Lower lobe of right lung (tissue), 2 donors: ENCODE data around the gene GPR68. TPM values are rescaled to one million over a fixed set of nuclear protein-coding genes. Genes with fewer than 3 reads are reported as not detected.
"Not testable (repeated sequence)": the region's sequence is repeated elsewhere in the genome, so short reads cannot be mapped to it uniquely, and the experiment has no call there.

ENCODE experiments used
- ATAC-seq, 2 donors: fragments of 200-7000 bp; cut with Tn5 transposase; one replicate each; pipeline ENCODE4 v1.9.1; 2020 to 2022; ENCODE audit warnings: mild to moderate bottlenecking in 2 of 2, moderate library complexity in 2 of 2
- DNase-seq: peaks from one replicate; pipeline ENCODE4 v3.0.0-alpha.2; 2020
- H3K27ac ChIP-seq: fragments of 200-600 bp; one replicate; pipeline ENCODE4 v1.8.0; 2022
- H3K27me3 ChIP-seq: fragments of 200-600 bp; one replicate; pipeline ENCODE4 v1.8.0; 2022; ENCODE audit warnings: low read depth
- H3K36me3 ChIP-seq: fragments of 200-600 bp; one replicate; pipeline ENCODE4 v1.8.0; 2022; ENCODE audit warnings: mild to moderate bottlenecking
- H3K4me1 ChIP-seq: fragments of 200-600 bp; one replicate; pipeline ENCODE4 v1.8.0; 2022
- H3K4me3 ChIP-seq: fragments of 200-600 bp; one replicate; pipeline ENCODE4 v1.8.0; 2022; ENCODE audit warnings: mild to moderate bottlenecking
- H3K9me3 ChIP-seq: fragments of 200-600 bp; one replicate; pipeline ENCODE4 v1.8.0; 2022
- intact Hi-C: fragments of 100-400 bp; cut with DNase I; formaldehyde crosslinking; loops from one replicate; pipeline ENCODE4 v1.11.0; 2022
- total RNA-seq: library from RNA; stranded (reverse); fragmentation: NEBNext Ultra II Directional; extraction: Animal tissue kit (Norgen Biotek cat#: 25700); gene quantifications from one replicate; pipeline ENCODE4 v1.2.1, GENCODE V29; 2021
- TF ChIP-seq, protein P1 (sequence below): fragments of 200-600 bp; IDR thresholded peaks from one replicate; pipeline ENCODE4 v1.8.0; 2022; ENCODE audit warnings: antibody characterized with exemption, mild to moderate bottlenecking
- donor health status: DM: no; HTN: yes; CAD: no; lungs with severe emphysema.

Gene GPR68
- total RNA-seq, 1 donor from 2014 or later = 3.4 TPM

GRCh38 chr14:91228112-91229004 is 16.1 kb downstream of the GPR68 start:
- DNase-seq (no peak), ATAC-seq (no peak)
- Histone ChIP-seq H3K27ac (peak overlapping the region; percentile 7), H3K36me3 (peaks cover 25% of the 10 kb centered on the region), H3K4me1 (peaks cover 65% of the 10 kb centered on the region), H3K4me3 (no peak overlapping the region), H3K9me3 (no peaks in the 10 kb centered on the region), H3K27me3 (no peaks in the 10 kb centered on the region)
- intact Hi-C loops = no loop called here
- TF ChIP-seq, protein P1, sequence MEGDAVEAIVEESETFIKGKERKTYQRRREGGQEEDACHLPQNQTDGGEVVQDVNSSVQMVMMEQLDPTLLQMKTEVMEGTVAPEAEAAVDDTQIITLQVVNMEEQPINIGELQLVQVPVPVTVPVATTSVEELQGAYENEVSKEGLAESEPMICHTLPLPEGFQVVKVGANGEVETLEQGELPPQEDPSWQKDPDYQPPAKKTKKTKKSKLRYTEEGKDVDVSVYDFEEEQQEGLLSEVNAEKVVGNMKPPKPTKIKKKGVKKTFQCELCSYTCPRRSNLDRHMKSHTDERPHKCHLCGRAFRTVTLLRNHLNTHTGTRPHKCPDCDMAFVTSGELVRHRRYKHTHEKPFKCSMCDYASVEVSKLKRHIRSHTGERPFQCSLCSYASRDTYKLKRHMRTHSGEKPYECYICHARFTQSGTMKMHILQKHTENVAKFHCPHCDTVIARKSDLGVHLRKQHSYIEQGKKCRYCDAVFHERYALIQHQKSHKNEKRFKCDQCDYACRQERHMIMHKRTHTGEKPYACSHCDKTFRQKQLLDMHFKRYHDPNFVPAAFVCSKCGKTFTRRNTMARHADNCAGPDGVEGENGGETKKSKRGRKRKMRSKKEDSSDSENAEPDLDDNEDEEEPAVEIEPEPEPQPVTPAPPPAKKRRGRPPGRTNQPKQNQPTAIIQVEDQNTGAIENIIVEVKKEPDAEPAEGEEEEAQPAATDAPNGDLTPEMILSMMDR = no peak

DNA sequence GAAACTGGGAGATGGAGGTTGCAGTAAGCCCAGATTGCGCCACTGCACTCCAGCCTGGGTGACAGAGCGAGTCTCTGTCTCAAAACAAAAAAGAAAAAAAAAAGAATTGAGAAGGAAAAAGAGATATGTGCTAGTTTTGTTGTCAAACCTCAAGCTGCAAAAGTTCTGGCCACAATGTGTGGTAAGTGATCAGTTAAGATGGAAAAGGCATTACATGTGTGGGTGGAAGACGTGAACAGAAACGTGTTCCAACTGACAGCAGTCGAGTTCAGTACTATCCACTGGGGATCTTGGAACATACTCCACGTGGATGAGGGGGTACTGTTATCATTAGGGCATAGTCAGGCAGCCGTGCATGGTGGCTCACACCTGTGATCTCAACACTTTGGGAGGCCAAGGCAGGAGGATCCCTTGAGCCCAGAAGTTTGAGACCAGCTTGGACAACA is 17.3 kb downstream of the GPR68 start:
- intact Hi-C loops = no loop called here
- peaks cover 67% of the 10 kb centered on the region for H3K4me1 ChIP-seq
- H3K27me3 ChIP-seq = no peaks in the 10 kb centered on the region
- H3K36me3 ChIP-seq = peaks cover 25% of the 10 kb centered on the region
- no peaks in the 10 kb centered on the region for H3K9me3 ChIP-seq
- no peak for ATAC-seq
- TF ChIP-seq, protein P1 = no peak
- no peak overlapping the region for H3K4me3 ChIP-seq
- DNase-seq = no peak
- peak overlapping the region; percentile 31 for H3K27ac ChIP-seq

GRCh38 chr14:91226360-91226759 is 18.1 kb downstream of the GPR68 start:
- H3K27me3 ChIP-seq, DNase-seq, H3K4me3 ChIP-seq, H3K27ac ChIP-seq, H3K9me3 ChIP-seq, ATAC-seq, intact Hi-C loops: not testable (repeated sequence)
- H3K36me3 ChIP-seq = peaks cover 25% of the 10 kb centered on the region
- peaks cover 67% of the 10 kb centered on the region for H3K4me1 ChIP-seq

DNA sequence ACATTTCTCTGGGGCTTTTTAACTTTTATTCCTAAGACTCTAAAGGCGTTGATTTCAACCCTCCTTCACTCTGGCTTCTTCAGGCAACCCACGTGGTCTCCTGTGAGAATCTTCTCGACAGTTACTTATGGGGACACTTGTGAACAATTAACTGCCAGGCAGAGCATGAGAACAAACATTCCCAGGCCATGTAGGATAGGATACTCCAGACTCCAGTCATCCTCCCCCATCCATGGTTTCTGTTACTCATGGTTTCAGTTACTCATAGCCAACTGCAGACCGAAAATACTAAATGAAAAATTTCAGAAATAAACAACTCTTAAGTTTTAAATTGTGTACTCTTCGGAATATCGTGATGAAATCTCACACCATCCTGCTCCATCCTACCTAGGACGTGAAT is 19.5 kb downstream of the GPR68 start:
- Histone ChIP-seq H3K27ac (peak overlapping the region; percentile 33), H3K4me3 (no peak overlapping the region), H3K27me3 (no peaks in the 10 kb centered on the region), H3K4me1 (peaks cover 70% of the 10 kb centered on the region), H3K36me3 (peaks cover 25% of the 10 kb centered on the region), H3K9me3 (no peaks in the 10 kb centered on the region)
- intact Hi-C loops = no loop called here
- DNase-seq (no peak), ATAC-seq (peak; percentile 56 to 67)
- TF ChIP-seq, protein P1 = no peak

GRCh38 chr14:91223028-91223783 is 21.3 kb downstream of the GPR68 start:
- no peaks in the 10 kb centered on the region for H3K9me3 ChIP-seq
- peaks cover 29% of the 10 kb centered on the region for H3K36me3 ChIP-seq
- DNase-seq (no peak), ATAC-seq (no peak)
- intact Hi-C loops = no loop called here
- H3K27me3 ChIP-seq = no peaks in the 10 kb centered on the region
- no peak overlapping the region for H3K4me3 ChIP-seq
- TF ChIP-seq, protein P1 = no peak
- peaks cover 71% of the 10 kb centered on the region for H3K4me1 ChIP-seq
- peak overlapping the region; percentile 57 for H3K27ac ChIP-seq
